Endothelial cell of hepatic sinusoid (primary cell): ENCODE data around the gene CCL1.
"Not testable (repeated sequence)": the region's sequence is repeated elsewhere in the genome, so short reads cannot be mapped to it uniquely, and the experiment has no call there.

Experiments
- in situ Hi-C: cut with HindIII; loops from 2 replicates; pipeline ENCODE4 v1.10.0; 2017; ENCODE audit warnings: low sequenced_read_pairs

CCL1 gene

DNA sequence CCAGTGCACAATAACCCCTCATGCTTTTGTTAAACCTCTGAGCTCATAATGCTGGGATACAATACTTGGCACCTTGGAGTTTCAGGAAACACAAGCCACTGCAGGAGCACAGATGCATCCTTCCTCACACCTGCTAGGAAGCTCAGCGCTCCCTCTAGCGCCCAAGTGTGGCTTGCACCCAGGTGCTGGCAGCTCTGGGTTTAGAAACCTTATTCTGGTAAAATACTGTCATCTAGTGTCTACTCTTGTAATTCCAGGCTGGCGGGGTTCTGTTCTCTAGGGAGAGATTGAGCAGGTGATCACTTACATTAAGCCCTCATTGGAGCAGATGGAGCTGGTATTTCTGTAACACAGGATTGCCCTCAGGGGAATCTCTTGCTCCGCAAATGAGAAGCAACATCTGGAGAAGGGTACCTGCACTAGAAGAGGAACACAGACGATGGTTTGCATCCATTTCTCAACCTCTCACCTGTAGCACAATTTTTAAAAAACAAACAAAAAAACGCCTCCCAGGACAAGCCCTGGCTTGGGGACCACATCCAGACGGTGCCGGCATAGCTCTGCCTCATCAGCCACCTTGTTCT, 1.5 kb downstream of the CCL1 start:
- in situ Hi-C loops: no loop called here

DNA sequence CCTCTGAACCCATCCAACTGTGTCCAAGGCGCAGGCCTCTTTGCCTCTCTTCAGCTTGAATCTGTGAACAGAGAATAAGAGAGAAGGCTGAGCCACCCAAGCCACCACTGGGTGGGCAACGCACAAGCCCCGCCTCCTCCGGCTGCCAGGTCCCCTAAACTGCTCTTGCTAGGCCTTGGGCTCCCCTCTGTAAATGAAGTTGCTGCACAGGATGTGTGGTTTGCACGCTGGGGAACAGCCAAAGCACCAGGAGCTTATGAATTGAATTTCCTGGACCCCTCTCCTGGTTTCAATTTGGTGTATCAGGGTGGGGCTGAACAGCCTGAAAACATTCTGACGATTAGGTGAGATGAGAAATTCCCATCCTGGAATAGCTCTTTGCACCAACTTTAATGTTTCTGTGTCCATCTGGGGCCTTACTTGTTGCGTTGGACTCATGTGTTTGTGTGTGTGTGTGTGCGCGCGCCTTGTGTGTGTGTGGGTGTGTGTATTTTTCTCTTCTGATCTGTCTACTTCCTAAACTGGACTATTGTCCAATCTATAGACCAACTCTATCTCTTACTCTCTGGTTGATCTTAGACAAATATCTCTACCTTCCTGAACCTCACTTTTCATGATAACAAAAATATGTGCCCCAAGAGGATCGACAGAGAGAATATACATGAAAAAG, 2.3 kb downstream of the CCL1 start:
- in situ Hi-C loops: no loop called here

DNA sequence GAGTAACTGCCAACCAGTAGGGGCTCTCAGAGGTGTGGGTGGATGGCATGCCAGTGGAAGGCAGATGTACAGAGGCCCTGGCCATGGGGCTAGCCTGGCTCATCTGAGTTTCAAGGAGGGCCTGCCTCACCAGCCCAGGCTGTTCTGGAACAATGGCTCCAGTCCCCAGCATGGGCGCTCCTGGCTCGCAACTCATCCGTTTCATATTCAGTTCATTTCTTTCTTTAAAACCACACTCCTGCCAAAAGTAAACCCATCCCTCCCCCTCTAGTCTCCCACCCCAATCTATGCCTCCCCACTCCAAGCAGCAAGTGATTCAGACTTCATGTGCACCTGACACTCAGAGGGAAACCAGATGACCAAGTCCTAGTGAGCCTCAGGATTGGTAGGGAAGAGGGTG, 4.4 kb downstream of the CCL1 start:
- in situ Hi-C loops: loop anchor here (5.0 kb wide), 1 partner anchor 39 kb away; no protein-coding TSS in a partner anchor

DNA sequence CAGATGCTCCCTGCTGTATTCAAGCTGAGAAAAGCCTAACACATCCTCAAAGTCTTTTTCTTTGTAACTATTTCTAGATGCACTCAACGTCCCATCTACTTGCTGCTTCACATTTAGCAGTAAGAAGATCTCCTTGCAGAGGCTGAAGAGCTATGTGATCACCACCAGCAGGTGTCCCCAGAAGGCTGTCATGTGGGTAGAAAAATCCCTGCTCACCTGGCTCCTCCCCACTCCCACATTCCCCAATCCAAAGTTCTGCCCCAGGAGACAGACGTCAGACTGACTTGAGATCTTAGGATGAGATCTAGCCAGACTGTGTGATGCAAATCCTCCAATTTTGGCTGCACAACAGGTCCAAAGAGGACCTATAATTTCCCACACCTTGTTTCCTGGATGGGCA, 5.6 kb downstream of the CCL1 start:
- in situ Hi-C loops: loop anchor here (5.0 kb wide), 1 partner anchor 40 kb away; no protein-coding TSS in a partner anchor

DNA sequence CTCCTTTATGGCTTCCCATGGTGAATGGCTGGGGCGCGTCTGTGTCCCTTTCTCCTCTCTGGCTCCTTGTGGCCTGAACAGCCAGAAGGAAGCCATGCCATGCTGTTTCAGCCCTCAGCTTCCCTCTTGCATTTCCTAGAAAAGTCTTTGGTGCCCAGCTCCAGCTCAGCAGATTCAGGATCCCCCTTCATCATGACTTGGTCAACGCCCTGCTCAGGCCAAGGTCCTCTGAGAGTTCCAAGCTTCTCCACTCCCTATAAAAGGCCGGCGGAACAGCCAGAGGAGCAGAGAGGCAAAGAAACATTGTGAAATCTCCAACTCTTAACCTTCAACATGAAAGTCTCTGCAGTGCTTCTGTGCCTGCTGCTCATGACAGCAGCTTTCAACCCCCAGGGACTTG, 6.8 kb downstream of the CCL1 start, which contains the start of gene CCL13:
Gene CCL13, plus strand, starts transcription at position 287 of the 400 bp plus-strand sequence. Its CDS starts 47 bp downstream, at position 334.
- in situ Hi-C loops: loop anchor here (5.0 kb wide), 1 partner anchor 41 kb away; no protein-coding TSS in a partner anchor

DNA sequence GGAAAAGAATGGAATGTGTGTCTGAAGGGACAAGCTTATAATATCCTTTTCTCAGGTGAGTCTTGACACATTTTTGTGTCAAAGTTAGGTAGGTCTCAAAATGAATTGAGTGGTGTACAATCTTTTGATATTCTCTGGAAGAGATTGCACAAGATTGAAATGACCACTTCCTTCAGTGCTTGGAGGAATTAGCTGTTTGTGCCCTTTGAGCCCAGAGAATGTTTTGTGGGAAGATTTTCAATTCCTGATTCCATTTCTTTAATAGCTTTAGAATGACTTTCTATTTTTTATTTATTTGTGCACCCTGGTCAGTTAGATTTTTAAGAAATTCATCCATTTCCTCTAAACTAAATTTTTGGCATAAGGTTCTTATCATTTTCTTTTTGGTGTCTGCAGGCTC, 8.4 kb downstream of the CCL1 start:
- in situ Hi-C loops: loop anchor here (5.0 kb wide), 1 partner anchor 43 kb away; no protein-coding TSS in a partner anchor

DNA sequence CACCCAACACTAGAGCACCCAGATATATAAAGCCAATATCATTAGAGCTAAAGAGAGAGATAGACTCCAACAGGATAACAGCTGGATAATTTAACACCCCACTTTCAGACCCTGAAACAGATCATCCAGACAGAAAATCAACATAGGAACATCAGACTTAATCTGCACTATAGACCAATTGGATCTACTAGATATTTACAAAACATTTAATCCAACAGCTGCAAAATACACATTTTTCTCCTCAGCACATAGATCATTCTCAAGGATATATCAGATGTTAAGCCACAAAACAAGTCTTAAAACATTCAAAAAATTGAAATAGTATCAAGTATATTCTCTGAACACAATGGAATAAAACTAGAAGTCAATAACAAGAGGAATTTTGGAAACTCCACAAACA, 10.8 kb downstream of the CCL1 start:
- in situ Hi-C loops: no loop called here

DNA sequence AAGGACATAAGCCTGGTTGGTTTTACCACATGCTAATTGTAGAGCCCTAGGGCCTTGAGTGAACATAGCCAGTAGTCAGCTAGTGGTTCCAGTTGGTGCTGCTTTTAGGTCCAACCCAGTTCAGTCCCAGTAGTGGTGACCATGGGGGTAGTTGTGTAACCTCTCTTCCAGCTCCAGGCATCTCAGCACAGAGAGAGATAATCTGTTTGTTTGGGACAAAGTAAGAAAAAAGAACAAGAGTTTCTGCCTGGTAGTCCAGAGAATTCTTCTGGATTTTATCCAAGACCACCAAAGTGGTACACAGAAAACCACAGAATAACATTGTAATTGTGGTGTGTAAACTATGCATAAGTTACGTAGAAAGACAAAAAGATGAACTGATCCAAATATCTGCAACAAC, 11.9 kb downstream of the CCL1 start:
- in situ Hi-C loops: no loop called here

DNA sequence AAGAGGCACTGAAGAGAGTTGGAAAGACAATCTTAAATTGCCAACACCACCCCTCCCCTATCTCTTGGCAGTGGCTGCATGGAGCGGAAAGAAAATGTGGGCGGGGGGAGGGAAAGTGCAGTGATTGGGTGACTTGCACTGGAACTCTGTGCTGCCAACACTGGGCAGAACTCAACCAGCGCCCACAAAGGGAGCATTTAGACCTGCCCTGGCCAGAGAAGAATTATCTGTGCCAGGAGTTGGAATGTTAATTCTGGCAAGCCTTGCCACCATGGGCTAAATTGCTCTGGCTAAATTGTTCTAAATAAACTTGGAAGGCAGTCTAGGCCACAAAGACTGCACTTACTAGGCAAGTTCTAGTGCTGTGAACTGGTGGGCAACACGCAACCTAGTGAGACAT, 13.3 kb downstream of the CCL1 start:
- in situ Hi-C loops: no loop called here

DNA sequence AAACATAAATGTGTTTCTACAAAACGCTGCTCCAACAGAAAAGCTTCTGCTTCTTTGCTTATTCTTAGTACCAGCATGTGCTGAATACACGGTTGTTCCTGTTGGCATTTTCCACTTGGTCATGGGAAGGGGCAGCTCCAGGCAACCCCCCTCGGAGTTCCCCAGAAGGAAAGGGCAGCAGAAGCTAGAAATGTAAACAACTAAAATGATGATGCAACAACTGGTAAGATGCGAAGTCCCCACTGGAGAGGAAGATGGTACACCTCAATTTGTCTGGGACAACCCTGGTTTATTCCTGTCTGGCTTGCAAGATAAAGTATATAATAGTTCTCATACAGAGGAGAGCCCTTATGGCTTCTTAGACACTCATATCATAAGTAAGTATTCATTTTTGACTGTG, 16.0 kb downstream of the CCL1 start:
- in situ Hi-C loops: no loop called here

DNA sequence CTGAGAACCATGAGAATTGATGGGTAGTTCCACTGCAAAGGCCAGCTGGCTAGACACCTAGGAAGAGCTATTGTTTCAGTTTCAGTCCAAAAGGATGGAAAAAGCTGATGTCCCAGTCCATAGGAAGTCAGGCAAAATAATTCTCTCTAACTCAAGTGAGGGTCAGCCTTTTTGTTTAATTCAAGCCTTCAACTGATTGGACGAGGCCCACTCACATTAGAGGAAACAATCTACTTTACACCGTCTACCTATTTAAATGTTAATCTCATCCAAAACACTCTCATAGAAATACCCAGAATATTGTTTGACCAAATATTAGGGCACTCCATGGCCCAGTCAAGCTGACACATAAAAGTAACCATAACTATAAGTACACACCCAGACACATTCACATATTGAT, 21.1 kb downstream of the CCL1 start:
- in situ Hi-C loops: no loop called here

DNA sequence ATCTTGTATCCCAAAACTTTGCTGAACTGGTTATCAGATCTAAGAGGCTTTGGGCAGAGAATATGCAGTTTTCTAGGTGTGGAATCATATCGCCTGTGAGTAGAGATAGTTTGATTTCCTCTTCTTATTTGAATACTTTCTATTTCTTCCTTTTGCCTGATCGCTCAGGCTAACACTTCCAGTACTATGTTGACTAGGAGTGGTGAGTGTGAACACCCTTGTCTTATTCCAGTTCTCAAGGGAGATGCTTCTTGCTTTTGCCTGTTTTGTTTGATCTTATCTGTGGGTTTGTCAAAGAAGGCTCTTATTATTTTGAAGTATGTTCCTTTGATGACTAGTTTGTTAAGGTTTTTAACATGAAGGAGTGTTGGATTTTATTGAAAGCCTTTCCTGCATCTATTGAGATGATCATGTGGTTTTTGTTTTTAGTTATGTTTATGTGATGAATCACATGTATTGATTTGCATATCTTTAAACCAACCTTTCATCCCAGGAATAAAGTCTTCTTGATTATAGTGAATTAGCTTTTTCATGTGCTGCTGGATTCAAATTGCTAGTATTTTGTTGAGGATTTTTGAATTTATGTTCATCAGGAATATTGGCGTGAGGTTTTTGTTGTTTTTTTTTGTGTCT, 23.8 kb downstream of the CCL1 start:
- in situ Hi-C loops: no loop called here

DNA sequence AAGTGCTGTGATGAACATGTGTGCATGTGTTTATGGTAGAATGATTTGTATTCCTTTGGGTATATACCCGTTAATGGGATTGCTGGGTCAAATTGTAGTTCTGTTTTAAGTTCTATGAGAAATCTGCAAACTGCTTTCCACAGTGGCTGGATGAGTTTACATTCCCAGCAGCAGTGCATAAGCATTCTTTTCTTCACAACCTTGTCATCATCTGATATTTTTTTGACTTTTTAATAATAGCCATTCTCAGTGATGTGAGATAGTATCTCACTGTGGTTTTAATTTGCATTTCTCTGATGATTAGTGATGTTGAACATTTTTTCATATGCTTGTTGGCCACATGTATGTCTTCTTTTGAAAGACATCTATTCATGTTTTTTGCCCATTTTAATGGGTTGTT, 25.3 kb downstream of the CCL1 start:
- in situ Hi-C loops: no loop called here

DNA sequence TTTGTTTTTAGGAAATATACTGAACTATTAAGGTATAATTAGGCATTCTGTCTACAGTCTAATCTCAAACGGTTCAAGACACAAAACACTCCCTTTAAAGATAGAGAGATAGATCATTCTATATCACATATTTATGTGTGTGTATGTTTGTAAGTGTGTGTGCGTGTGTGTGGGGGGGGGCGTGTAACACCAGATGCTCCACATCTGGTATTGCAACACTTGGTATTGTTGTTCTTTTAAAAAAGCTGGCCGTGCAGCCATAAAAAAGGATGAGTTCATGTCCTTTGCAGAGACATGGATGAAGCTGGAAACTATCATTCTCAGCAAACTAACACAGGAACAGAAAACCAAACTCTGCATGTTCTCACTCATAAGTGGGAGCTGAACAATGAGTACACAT, 35.5 kb downstream of the CCL1 start:
- in situ Hi-C loops: not testable (repeated sequence)

DNA sequence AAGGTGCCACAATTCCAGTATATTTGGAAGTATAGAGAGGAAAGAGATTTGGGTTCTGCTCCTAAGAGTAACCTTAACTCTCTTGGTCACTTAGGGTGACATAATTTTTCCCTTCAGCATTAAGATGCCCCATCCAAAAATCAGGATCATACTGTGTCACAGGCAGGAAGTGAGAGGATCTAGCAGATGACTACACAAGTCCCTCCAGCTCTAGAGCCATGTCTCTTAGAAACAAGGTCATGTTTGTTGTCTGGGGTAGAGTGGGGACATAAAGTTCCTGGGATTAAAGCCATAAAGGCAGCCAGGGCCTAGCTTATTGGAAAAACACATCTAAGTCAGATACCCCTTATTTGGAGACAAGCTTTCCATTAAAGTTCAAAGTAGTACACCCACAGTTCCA, 41.1 kb downstream of the CCL1 start:
- in situ Hi-C loops: no loop called here

DNA sequence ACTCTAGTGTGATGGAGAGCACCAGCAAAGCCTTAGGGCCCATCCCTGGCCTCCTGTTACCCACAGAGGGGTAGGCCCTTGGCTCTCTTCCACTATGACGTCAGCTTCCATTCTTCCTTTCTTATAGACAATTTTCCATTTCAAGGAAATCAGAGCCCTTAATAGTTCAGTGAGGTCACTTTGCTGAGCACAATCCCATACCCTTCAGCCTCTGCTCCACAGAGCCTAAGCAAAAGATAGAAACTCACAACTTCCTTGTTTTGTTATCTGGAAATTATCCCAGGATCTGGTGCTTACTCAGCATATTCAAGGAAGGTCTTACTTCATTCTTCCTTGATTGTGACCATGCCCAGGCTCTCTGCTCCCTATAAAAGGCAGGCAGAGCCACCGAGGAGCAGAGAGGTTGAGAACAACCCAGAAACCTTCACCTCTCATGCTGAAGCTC, 44.0 kb downstream of the CCL1 start, which contains the start of gene CCL8:
Gene CCL8, plus strand, starts transcription at position 397 of the 445 bp plus-strand sequence. CDS start 67 bp downstream, outside the sequence.
- in situ Hi-C loops: no loop called here

DNA sequence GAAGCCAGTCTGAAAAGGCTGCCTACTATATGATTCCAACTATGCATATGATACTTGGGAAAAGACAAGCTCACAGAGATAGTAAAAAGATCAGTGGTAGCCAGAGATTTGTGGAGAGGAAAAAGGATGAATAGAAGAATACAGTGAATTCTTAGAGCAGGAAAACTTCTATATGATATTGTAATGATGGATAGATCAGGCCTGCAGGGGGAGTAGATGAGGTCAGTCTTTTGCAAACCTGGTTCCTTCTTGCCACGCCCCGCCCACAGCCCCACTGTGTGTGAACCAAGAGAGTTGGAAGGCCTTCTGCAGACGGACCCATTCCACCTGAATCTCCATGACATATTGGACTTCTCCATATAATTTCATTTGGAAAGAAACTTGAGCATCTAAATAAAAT, 44.6 kb downstream of the CCL1 start:
- in situ Hi-C loops: no loop called here

DNA sequence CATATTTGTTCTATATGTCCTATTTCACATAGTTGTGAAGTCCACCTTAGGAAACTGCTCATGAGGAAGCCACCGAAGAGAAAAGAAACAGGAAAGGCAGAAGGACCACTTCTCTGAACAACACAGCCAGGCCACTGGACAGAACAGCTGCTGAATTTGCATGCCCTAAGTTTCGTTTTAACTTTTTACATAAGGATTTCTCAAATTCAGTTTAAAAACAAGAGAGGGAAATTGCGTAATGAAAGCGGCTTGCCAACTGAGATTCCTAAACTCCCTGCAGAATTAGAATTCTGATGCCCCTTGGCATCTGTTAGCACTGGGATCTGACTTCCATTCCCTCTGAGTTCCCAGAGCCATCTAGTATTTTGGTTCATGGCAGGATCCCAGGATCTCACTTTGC, 48.8 kb downstream of the CCL1 start:
- in situ Hi-C loops: no loop called here

DNA sequence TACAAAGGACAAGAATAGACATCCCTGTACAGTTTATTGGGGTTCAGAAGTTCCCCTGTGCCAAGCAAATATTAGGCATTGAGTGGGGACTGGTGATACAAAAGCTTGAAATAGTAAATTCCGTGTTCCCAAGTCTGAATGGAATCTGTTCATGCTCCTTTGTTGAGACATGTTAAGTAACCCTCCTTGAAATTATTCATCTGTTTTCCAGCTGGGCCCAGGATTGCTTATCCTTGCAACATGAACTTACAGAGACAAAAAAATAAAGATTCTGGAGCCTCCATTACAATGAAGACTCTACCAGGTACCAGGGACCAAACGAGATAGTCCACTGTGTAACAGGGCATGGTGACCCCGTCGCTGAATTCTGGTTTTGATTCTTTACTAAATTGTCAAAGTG, 49.9 kb downstream of the CCL1 start:
- in situ Hi-C loops: no loop called here

DNA sequence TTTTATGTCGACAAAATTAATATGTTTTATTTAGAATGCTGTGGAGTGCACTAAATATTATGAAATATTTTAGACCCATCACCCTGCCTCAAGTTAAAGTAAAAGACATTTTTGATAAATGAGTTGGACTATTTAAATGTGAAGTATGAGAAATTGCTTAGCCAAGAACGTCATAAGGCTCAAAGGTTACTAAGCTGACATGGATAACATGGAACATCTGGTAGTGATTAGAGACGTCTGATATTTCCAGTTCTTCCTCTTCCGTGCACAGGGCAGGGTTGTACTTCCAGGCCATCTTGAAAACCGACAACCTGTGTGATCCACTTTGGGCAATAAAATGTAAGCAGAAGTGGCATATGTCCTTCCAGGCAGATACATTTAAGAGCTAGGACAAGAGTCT, 51.0 kb downstream of the CCL1 start:
- in situ Hi-C loops: no loop called here

DNA sequence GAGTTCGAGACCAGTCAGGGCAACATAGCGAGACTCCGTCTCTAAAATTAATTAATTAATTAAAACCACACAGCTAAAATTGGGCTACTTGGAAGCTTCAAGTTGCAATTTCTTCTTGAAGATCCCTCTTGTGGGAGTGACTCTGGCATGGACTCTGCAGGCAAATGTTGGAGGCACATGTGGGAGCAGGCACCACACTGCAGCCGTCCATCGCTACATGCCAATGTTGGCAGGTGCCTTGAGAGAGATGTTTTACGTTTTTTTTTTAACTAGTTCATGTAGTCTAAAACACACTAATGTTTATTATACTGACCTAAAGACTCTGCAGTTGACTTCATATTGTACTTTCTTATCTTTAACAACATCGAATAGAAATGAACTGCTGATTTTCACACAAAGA, 51.7 kb downstream of the CCL1 start:
- in situ Hi-C loops: no loop called here
